ENCODE data around the gene HAGHL. TPM values are rescaled to one million over a fixed set of nuclear protein-coding genes. Genes with fewer than 3 reads are reported as not detected.
"Not testable (repeated sequence)": the region's sequence is repeated elsewhere in the genome, so short reads cannot be mapped to it uniquely, and the experiment has no call there.

Gene HAGHL
- total RNA-seq, 2 donors from 2014 or later, result 9.8 to 12.5 TPM

DNA sequence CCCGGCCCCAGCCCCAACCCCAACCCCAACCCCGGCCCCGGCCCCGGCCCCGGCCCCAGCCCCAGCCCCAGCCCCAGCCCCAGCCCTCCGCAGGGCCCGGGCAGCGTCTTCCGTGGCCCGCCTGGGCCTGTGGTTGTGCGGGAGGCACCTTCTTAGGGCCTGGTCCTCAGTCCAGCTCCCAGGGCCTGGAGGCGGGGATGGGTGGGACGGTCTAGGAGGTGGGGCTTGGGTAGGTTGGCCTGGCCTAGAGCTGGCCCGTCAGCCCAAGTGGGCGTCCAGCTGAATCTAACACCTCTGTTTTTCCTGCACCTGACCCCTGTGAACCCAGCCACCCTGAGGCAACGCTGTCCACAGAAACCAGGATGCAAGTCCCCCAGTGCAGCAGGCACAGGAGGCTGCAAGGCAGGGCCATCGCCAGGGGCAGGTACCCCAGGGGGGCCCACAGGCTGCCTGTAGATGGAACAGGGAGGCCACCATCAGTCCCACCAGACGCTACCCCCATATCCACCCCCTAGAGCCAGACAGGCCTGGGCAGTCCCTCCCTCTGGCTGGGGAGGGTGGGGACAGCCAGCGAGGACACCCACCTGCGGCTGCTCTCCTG, 42.4 kb downstream of the HAGHL start:
- no peaks in the 10 kb centered on the region for H3K9me3 ChIP-seq (ENCODE audit: control insufficient read depth, low read length, poor library complexity, severe bottlenecking)
- no peak overlapping the region for H3K4me3 Mint-ChIP-seq
- H3K27ac Mint-ChIP-seq, result no peak overlapping the region
- DNase-seq (no peak), ATAC-seq (no peak)
- H3K36me3 Mint-ChIP-seq (ENCODE audit: low read depth), result no peaks in the 10 kb centered on the region
- peaks cover 7% of the 10 kb centered on the region for H3K27me3 Mint-ChIP-seq
- H3K4me1 Mint-ChIP-seq, result no peaks in the 10 kb centered on the region

DNA sequence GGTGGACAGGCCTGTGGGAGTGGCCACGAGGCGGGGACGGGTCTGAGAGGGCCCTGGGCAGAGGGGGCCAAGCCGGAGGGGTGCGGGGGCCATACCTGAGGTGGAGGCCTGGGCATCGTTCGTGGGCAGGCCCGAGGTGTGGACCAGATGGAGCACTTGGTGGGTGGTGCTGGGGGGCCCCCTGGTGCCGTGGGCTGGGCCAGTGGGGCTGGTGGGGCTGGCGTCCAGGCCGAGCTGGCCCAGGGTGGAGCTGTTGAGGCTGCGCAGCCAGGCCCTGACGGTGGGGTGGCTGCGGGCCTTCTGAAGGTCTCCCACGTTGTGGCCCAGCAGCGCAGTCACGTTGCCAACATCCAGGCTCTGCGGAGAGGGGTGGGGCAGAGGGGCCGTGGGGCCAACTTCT, 43.0 kb downstream of the HAGHL start:
- peaks cover 7% of the 10 kb centered on the region for H3K27me3 Mint-ChIP-seq
- peak in 1 of 3 donors; percentile 11 for DNase-seq
- no peaks in the 10 kb centered on the region for H3K9me3 ChIP-seq (ENCODE audit: control insufficient read depth, low read length, poor library complexity, severe bottlenecking)
- H3K36me3 Mint-ChIP-seq (ENCODE audit: low read depth), result no peaks in the 10 kb centered on the region
- ATAC-seq, result no peak
- no peak overlapping the region for H3K4me3 Mint-ChIP-seq
- no peak overlapping the region for H3K27ac Mint-ChIP-seq
- H3K4me1 Mint-ChIP-seq, result no peaks in the 10 kb centered on the region

DNA sequence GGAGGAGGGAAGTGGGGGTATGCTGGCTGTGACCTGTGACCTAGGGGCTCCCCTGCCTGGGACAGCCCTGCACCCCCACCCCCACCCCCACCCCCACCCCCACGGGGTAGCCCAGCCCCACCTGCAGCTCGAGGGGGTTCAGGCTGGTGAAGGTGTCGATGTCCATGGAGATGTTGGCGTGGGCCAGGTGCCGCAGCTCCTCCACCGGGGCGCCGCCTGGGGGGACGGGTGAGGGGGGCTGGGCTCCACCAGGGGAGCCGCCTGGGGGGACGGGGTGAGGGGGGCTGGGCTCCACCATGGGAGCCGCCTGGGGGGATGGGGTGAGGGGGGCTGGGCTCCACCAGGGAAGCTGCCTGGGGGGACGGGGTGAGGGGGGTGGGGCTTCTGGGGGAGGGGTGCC, 43.5 kb downstream of the HAGHL start:
- ATAC-seq (no peak), DNase-seq (no peak)
- H3K9me3 ChIP-seq (ENCODE audit: control insufficient read depth, low read length, poor library complexity, severe bottlenecking), result no peaks in the 10 kb centered on the region
- Mint-ChIP-seq H3K4me1 (no peaks in the 10 kb centered on the region), H3K27me3 (peaks cover 7% of the 10 kb centered on the region), H3K4me3 (no peak overlapping the region), H3K36me3 (ENCODE audit: low read depth) (no peaks in the 10 kb centered on the region), H3K27ac (no peak overlapping the region)

DNA sequence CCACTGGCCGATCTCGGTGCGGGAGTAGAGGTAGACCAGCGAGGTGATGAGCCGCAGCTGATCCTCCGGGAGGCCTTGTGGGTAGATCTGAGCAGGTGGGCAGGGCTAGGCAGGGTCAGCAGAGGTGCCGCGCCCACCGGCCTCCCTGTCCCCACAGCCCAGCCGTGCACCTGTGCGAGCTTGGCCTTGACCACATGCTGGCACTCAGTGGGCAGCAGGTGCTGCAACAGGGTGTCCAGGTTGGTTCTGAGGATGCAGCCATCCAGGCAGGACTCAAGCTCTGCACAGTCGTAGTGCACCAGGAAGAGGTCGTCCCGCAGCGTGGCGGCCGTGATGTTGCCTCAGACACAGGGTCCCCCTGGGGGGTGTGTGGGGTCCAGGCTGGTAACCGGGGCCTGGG, 46.1 kb downstream of the HAGHL start:
- DNase-seq, result no peak
- peaks cover 2% of the 10 kb centered on the region for H3K4me1 Mint-ChIP-seq

DNA sequence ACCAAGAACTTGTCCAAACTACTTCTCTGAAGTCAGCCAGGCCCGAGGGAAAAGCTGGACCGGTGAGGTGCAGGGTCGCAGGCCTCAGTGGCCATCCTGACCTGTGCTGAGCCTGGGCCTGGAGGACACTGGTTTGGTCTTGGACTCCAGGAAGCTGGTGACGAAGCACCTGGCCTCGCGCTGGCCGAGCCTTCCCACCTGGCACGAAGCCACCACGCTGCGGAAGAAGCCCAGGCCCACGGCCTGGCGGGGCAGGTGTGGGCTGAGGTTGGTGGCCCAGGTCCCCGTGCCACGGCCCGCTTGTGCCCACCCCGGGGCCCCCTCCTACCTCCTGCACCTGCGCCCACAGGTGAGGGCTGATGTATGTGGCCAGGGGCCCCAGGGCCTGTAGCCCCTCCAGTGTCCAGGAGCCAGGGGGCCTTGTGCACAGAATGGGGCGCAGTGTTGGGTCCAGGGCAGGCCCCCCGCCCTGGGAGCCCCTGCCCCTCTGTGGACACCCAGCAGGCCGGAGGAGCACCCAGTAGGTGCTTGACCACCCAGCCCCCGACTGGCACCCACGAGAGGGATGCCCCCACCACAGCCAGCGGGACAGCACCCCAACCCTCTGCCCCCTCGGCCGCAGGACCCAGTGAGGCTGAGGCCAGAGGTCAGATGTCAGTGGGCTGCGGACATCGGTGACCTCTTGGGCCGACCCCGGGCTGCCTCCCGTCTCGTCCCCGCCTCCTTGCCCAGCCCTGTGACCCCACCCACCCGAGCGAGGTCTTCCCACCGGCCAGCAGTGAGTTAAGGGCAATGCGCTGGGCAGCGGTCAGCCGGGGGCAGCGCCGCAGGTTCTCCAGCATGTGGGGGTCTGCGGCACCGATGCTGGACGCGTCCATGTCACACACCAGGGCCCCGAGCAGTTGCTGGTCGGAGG, 47.4 kb downstream of the HAGHL start:
- Mint-ChIP-seq H3K4me3 (no peak overlapping the region), H3K27me3 (peaks cover 7% of the 10 kb centered on the region), H3K4me1 (peaks cover 2% of the 10 kb centered on the region), H3K36me3 (ENCODE audit: low read depth) (no peaks in the 10 kb centered on the region), H3K27ac (no peak overlapping the region)
- ATAC-seq (no peak), DNase-seq (no peak)
- no peaks in the 10 kb centered on the region for H3K9me3 ChIP-seq (ENCODE audit: control insufficient read depth, low read length, poor library complexity, severe bottlenecking)

More for the DNA sequence above, 46.1 kb downstream of the HAGHL start:
- Mint-ChIP-seq H3K27me3 (peaks cover 7% of the 10 kb centered on the region), H3K27ac (no peak overlapping the region), H3K36me3 (ENCODE audit: low read depth) (no peaks in the 10 kb centered on the region), H3K4me3 (no peak overlapping the region)
- ATAC-seq, result no peak
- no peaks in the 10 kb centered on the region for H3K9me3 ChIP-seq (ENCODE audit: control insufficient read depth, low read length, poor library complexity, severe bottlenecking)

DNA sequence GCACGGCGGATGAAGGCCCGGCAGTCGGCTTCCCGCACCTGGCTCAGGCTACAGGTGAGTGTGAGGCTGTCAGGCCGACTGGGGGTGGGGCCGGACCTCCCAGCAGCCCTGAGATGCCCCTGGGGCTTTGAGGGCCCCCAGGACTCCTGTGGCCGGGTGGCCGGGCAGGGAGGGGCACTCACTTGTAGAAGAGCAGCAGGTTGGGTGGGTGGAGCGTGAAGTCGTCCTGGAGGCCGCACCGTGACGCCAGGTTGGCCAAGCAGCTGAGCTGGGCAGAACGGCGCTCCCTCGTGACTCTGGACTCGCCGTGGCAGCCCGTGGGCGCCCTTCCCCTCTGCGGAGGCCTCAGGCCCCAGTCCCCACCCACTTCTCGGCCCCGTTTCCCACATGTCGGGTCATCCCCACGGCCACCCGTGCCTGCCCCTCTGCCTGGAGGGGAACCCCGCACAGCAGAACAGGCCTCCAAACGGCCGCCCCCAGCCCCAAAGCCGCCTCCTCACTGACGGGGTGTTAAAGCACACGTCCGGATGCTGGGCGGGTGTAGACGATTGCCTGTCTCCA, 48.4 kb downstream of the HAGHL start:
- DNase-seq, result no peak
- no peaks in the 10 kb centered on the region for H3K9me3 ChIP-seq (ENCODE audit: control insufficient read depth, low read length, poor library complexity, severe bottlenecking)
- no peak overlapping the region for H3K27ac Mint-ChIP-seq
- ATAC-seq, result no peak
- no peaks in the 10 kb centered on the region for H3K36me3 Mint-ChIP-seq (ENCODE audit: low read depth)
- no peak overlapping the region for H3K4me3 Mint-ChIP-seq
- H3K27me3 Mint-ChIP-seq, result peaks cover 7% of the 10 kb centered on the region
- peaks cover 2% of the 10 kb centered on the region for H3K4me1 Mint-ChIP-seq

DNA sequence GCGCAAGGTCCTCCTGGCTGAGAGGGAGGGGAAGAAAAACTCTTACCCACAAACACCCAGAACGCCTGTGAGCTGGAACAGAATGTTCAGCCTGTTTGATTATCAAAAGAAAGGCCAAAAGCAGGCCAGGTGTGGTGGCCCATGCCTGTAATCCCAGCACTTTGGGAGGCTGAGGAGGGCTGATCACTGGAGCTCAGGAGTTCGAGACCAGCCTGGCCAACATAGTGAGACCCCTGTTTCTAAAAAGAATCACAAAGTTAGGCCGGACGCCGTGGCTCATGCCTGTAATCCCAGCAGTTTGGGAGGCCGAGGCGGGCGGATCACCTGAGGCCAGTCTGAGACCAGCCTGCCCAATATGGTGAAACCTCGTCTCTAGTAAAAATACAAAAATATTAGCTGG, 49.4 kb downstream of the HAGHL start:
- H3K4me3 Mint-ChIP-seq; H3K36me3 Mint-ChIP-seq (ENCODE audit: low read depth); H3K27me3 Mint-ChIP-seq; ATAC-seq; DNase-seq; H3K9me3 ChIP-seq (ENCODE audit: control insufficient read depth, low read length, poor library complexity, severe bottlenecking); H3K4me1 Mint-ChIP-seq; H3K27ac Mint-ChIP-seq: not testable (repeated sequence)

DNA sequence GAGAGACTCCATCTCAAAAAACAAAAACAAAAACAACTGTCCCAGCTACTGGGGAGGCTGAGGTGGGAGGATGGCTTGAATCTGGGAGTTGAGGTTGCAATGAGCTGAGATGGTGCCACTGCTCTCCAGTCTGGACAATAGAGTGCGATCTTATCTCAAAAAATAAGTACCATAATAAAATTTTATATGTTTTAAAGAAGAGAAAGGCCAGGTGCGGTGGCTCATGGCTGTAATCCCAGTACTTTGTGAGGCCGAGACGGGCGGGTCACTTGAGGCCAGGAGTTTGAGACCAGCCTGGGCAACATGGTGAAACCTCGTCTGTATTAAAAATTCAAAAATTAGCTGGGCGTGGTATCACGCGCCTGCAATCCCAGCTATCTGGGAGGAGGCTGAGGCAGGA, 49.9 kb downstream of the HAGHL start:
- Mint-ChIP-seq H3K36me3 (ENCODE audit: low read depth) (no peaks in the 10 kb centered on the region), H3K4me3 (no peak overlapping the region), H3K27me3 (no peaks in the 10 kb centered on the region), H3K4me1 (peaks cover 4% of the 10 kb centered on the region), H3K27ac (no peak overlapping the region)
- no peak for ATAC-seq
- no peak for DNase-seq
- no peaks in the 10 kb centered on the region for H3K9me3 ChIP-seq (ENCODE audit: control insufficient read depth, low read length, poor library complexity, severe bottlenecking)

DNA sequence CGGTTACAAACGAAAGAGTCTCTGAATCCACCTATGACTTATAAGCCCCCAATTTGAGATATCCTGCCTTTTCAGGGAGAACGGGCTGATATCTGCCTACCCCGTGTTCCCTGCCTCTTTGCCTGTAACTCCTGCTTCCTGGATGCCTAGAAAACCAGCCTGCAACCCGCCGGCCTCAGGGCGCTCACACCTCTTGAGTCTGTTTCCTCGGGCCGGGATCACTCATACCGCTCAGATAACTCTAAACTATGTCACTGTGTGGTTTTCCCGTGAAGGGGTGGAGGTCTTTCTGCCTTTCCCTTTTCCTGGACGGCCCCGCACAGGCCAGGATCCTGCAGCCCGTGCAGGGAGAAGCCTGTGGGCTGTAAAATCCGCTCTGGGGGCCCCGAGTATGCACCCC, 50.9 kb downstream of the HAGHL start:
- Mint-ChIP-seq H3K4me1 (peaks cover 4% of the 10 kb centered on the region), H3K4me3 (no peak overlapping the region), H3K27me3 (no peaks in the 10 kb centered on the region), H3K27ac (no peak overlapping the region), H3K36me3 (ENCODE audit: low read depth) (no peaks in the 10 kb centered on the region)
- ATAC-seq (no peak), DNase-seq (no peak)
- H3K9me3 ChIP-seq (ENCODE audit: control insufficient read depth, low read length, poor library complexity, severe bottlenecking), result no peaks in the 10 kb centered on the region

DNA sequence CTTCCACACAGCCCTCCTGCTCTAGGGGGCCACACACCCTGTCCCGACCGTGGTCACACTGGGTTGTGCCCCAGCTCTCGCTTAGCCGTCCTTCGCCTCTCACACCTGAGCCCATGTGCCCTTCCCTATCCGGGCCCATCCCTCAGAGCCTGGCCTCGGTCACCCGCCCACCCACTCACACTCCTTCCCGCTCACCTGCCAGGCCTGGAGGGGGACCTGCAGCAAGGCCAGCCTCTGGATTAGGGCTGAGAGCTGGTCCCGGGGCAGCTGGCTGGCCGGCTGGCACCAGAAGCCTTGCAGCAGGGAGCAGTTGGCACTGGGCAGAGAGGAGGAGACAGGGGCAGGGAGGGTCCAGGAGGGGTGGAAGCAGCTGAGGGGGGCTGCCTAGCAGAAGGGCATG, 51.5 kb downstream of the HAGHL start:
- ATAC-seq (no peak), DNase-seq (no peak)
- H3K27me3 Mint-ChIP-seq, result no peaks in the 10 kb centered on the region
- H3K36me3 Mint-ChIP-seq (ENCODE audit: low read depth), result no peaks in the 10 kb centered on the region
- H3K4me1 Mint-ChIP-seq, result peaks cover 4% of the 10 kb centered on the region
- H3K9me3 ChIP-seq (ENCODE audit: control insufficient read depth, low read length, poor library complexity, severe bottlenecking), result no peaks in the 10 kb centered on the region
- H3K27ac Mint-ChIP-seq, result no peak overlapping the region
- H3K4me3 Mint-ChIP-seq, result no peak overlapping the region

DNA sequence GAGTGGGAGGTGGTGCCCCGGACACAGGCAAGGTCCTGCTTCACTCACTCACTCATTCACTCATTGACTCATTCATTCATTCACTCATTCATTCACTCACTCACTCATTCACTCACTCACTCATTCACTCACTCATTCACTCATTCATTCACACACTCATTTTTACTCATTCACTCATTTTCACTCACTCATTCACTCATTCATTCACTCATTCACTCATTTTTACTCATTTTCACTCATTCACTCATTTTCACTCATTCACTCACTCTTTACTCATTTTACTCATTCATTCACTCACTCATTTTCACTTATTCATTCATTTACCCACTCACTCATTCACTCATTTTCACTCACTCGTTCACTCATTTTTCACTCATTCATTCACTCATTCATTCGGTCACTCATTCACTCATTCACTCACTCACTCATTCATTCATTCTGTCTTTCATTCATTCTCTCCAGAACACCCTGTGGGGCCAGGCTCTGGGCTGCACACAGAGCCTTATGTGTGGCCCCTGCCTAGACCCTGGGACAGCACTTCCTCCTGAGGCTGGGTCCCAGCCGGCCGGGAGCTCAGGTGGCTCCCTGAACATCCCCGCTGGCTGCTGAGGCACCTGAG, 52.1 kb downstream of the HAGHL start:
- Mint-ChIP-seq H3K4me1 (peaks cover 4% of the 10 kb centered on the region), H3K4me3 (no peak overlapping the region)
- DNase-seq, result no peak

More for the DNA sequence above, 52.1 kb downstream of the HAGHL start:
- no peak for ATAC-seq
- no peaks in the 10 kb centered on the region for H3K9me3 ChIP-seq (ENCODE audit: control insufficient read depth, low read length, poor library complexity, severe bottlenecking)
- Mint-ChIP-seq H3K27ac (no peak overlapping the region), H3K27me3 (no peaks in the 10 kb centered on the region), H3K36me3 (ENCODE audit: low read depth) (no peaks in the 10 kb centered on the region)

Data from T-helper 17 cell (primary cell).